HG03064 (cell line): ENCODE results near the gene ABCD4.
"Not testable (repeated sequence)": the region's sequence is repeated elsewhere in the genome, so short reads cannot be mapped to it uniquely, and the experiment has no call there.

Experiments used
- ATAC-seq: cut with Tn5 transposase; IDR thresholded peaks from one replicate; pipeline ENCODE4 v1.9.1; 2021; ENCODE audit warnings: low read depth; ENCODE audit not compliant: unreplicated experiment

Gene ABCD4

GRCh38 chr14:74308695-74309094 is 6.0 kb upstream of the ABCD4 start:
- no peak for ATAC-seq

GRCh38 chr14:74302152-74302628 is 544 bp downstream of the ABCD4 start:
- ATAC-seq = no peak

- no peak for ATAC-seq
Measured at GRCh38 chr14:74301594-74302151, 1.1 kb downstream of the ABCD4 start.

GRCh38 chr14:74299061-74299545 is 3.6 kb downstream of the ABCD4 start:
- ATAC-seq = no peak

- ATAC-seq = no peak
Measured at GRCh38 chr14:74297986-74298385, 4.7 kb downstream of the ABCD4 start.

- ATAC-seq = no peak
Measured at GRCh38 chr14:74296037-74296467, 6.7 kb downstream of the ABCD4 start.

GRCh38 chr14:74293606-74294005 is 9.1 kb downstream of the ABCD4 start:
- ATAC-seq = no peak

GRCh38 chr14:74292061-74292460 is 10.7 kb downstream of the ABCD4 start:
- no peak for ATAC-seq

GRCh38 chr14:74290415-74290814 is 12.3 kb downstream of the ABCD4 start:
- ATAC-seq = no peak

GRCh38 chr14:74289801-74290200 is 12.9 kb downstream of the ABCD4 start:
- ATAC-seq = no peak

GRCh38 chr14:74286736-74287135 is 16.0 kb downstream of the ABCD4 start:
- ATAC-seq = no peak

- ATAC-seq = no peak
Measured at GRCh38 chr14:74281069-74281468, 21.7 kb downstream of the ABCD4 start.

- no peak for ATAC-seq
Measured at GRCh38 chr14:74278080-74278479, 24.7 kb downstream of the ABCD4 start.

GRCh38 chr14:74275241-74275841 is 27.4 kb downstream of the ABCD4 start:
- ATAC-seq = no peak

- no peak for ATAC-seq
Measured at GRCh38 chr14:74271365-74271764, 31.4 kb downstream of the ABCD4 start.

GRCh38 chr14:74270382-74271177 is 32.2 kb downstream of the ABCD4 start:
- ATAC-seq = not testable (repeated sequence)

GRCh38 chr14:74267588-74267987 is 35.1 kb downstream of the ABCD4 start:
- ATAC-seq = no peak

GRCh38 chr14:74265301-74265965 is 37.3 kb downstream of the ABCD4 start:
- no peak for ATAC-seq

GRCh38 chr14:74263921-74264320 is 38.8 kb downstream of the ABCD4 start:
- no peak for ATAC-seq

GRCh38 chr14:74263181-74263580 is 39.6 kb downstream of the ABCD4 start:
- no peak for ATAC-seq

GRCh38 chr14:74262076-74262475 is 40.7 kb downstream of the ABCD4 start:
- no peak for ATAC-seq
